Smooth muscle cell (in vitro differentiated cells): ENCODE data around the gene GATM. TPM values are rescaled to one million over a fixed set of nuclear protein-coding genes. Genes with fewer than 3 reads are reported as not detected.

Experiments used
- DNase-seq: peaks from one replicate; lab custom pipeline; 2025; ENCODE audit not compliant: unreplicated experiment; lab: John Stamatoyannopoulos, UW
- H2AFZ ChIP-seq: fragments of 200-600 bp; sonication (generic); 2 replicates; pipeline ENCODE4 v1.6.0; 2016; ENCODE audit warnings: antibody characterized with exemption, low read depth, mild to moderate bottlenecking
- H3F3A ChIP-seq: fragments of 200-600 bp; sonication (generic); 2 replicates; pipeline ENCODE4 v1.6.0; 2017; ENCODE audit warnings: antibody characterized with exemption, low read depth
- H3K27ac ChIP-seq: fragments of 200-600 bp; sonication (generic); 2 replicates; pipeline ENCODE4 v1.5.1; 2016; ENCODE audit warnings: low read depth, mild to moderate bottlenecking
- H3K27me3 ChIP-seq: fragments of 200-600 bp; sonication (generic); 2 replicates; pipeline ENCODE4 v1.6.1; 2016; ENCODE audit warnings: low read depth, mild to moderate bottlenecking
- H3K36me3 ChIP-seq: fragments of 200-600 bp; sonication (generic); 2 replicates; pipeline ENCODE4 v1.5.1; 2016; ENCODE audit warnings: low read depth
- H3K4me1 ChIP-seq: fragments of 200-600 bp; sonication (generic); 2 replicates; pipeline ENCODE4 v1.5.1; 2016; ENCODE audit warnings: low read depth
- H3K4me2 ChIP-seq: fragments of 200-600 bp; sonication (generic); 2 replicates; pipeline ENCODE4 v1.6.0; 2016; ENCODE audit warnings: mild to moderate bottlenecking
- H3K4me3 ChIP-seq: fragments of 200-600 bp; sonication (generic); 2 replicates; pipeline ENCODE4 v1.5.1; 2016; ENCODE audit warnings: mild to moderate bottlenecking
- H3K79me2 ChIP-seq: fragments of 200-600 bp; sonication (generic); 2 replicates; pipeline ENCODE4 v1.6.0; 2016; ENCODE audit warnings: low read depth, mild to moderate bottlenecking
- H3K9ac ChIP-seq: fragments of 200-600 bp; sonication (generic); 2 replicates; pipeline ENCODE4 v1.6.0; 2016; ENCODE audit warnings: low read depth
- H3K9me3 ChIP-seq: fragments of 200-600 bp; sonication (generic); replicated peaks from 2 replicates; pipeline ENCODE4 v1.5.1; 2016; ENCODE audit warnings: low read depth
- H4K20me1 ChIP-seq: fragments of 200-600 bp; sonication (generic); 2 replicates; pipeline ENCODE4 v1.6.0; 2016; ENCODE audit warnings: low read depth
- WGBS: methylation state at CpG from one replicate; pipeline ENCODE4 v1.1.7; 2016; ENCODE audit warnings: low lambda C conversion rate; 5-methylcytosine and 5-hydroxymethylcytosine counted together
- polyA plus RNA-seq: library from polyadenylated mRNA; unstranded; fragments of >200 nt; fragmentation: Nextera tagmentation; extraction: Ambion mirVana; gene quantifications from 2 replicates; pipeline ENCODE4 v1.2.1, GENCODE V29; 2016
- total RNA-seq: library from RNA; depleted of rRNA; stranded (reverse); fragments of >200 nt; gene quantifications from 2 replicates; pipeline ENCODE4 v1.2.3, GENCODE V29; 2014
- TF ChIP-seq, protein P1 (sequence below): fragments of 200-600 bp; sonication (generic); IDR thresholded peaks from 2 replicates; pipeline ENCODE4 v1.5.1; 2017; ENCODE audit warnings: borderline replicate concordance, mild to moderate bottlenecking, antibody characterized with exemption; ENCODE audit not compliant: insufficient read depth, poor library complexity, severe bottlenecking

Gene GATM
- total and polyA plus RNA-seq, 2 experiments from 2014 or later, result 1.1 TPM

DNA sequence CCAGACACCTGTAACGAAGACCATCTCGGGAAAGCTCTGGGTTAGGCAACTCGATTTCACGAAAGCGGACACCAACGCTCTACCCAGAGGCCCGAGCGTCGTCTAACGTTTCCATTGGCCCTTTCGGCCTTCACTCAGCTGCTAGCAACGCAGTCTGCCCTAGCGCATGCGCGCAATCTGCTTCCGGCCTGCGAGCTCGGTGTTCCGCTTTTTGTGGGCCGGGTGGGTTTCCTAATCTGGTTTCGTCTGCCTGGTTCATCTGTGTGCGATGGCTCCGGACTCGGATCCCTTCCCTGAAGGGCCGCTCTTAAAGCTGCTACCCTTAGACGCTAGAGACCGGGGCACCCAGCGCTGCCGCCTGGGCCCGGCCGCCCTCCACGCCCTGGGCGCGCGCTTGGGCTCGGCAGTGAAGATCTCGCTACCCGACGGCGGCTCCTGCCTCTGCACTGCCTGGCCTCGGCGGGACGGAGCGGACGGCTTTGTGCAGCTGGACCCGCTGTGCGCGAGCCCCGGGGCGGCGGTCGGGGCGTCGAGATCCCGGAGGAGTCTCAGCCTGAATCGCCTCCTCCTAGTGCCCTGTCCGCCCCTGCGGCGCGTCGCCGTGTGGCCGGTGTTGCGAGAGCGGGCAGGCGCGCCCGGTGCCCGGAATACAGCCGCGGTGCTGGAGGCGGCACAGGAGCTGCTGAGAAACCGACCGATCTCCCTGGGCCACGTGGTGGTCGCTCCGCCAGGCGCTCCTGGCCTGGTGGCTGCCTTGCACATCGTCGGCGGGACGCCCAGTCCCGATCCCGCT, 24.0 kb upstream of the GATM start:
- peak overlapping the region; percentile 92 for H3K4me3 ChIP-seq
- peak; percentile 52 for DNase-seq
- H3K4me1 ChIP-seq, result peaks cover 12% of the 10 kb centered on the region
- H3K79me2 ChIP-seq, result peaks cover 31% of the 10 kb centered on the region
- H3K27me3 ChIP-seq, result peaks cover 10% of the 10 kb centered on the region
- H2AFZ ChIP-seq, result peak overlapping the region; percentile 91
- peak overlapping the region; percentile 69 for H3K27ac ChIP-seq
- H4K20me1 ChIP-seq, result peaks cover 30% of the 10 kb centered on the region
- WGBS, result under 1% methylated on average over 80 of the region's 84 CpGs
- H3K4me2 ChIP-seq, result peak overlapping the region; percentile 90
- H3F3A ChIP-seq, result no peaks in the 10 kb centered on the region
- H3K9me3 ChIP-seq, result no peaks in the 10 kb centered on the region
- H3K9ac ChIP-seq, result peak overlapping the region; percentile 81
- H3K36me3 ChIP-seq, result peaks cover 7% of the 10 kb centered on the region
- TF ChIP-seq, protein P1, sequence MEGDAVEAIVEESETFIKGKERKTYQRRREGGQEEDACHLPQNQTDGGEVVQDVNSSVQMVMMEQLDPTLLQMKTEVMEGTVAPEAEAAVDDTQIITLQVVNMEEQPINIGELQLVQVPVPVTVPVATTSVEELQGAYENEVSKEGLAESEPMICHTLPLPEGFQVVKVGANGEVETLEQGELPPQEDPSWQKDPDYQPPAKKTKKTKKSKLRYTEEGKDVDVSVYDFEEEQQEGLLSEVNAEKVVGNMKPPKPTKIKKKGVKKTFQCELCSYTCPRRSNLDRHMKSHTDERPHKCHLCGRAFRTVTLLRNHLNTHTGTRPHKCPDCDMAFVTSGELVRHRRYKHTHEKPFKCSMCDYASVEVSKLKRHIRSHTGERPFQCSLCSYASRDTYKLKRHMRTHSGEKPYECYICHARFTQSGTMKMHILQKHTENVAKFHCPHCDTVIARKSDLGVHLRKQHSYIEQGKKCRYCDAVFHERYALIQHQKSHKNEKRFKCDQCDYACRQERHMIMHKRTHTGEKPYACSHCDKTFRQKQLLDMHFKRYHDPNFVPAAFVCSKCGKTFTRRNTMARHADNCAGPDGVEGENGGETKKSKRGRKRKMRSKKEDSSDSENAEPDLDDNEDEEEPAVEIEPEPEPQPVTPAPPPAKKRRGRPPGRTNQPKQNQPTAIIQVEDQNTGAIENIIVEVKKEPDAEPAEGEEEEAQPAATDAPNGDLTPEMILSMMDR, result no peak

DNA sequence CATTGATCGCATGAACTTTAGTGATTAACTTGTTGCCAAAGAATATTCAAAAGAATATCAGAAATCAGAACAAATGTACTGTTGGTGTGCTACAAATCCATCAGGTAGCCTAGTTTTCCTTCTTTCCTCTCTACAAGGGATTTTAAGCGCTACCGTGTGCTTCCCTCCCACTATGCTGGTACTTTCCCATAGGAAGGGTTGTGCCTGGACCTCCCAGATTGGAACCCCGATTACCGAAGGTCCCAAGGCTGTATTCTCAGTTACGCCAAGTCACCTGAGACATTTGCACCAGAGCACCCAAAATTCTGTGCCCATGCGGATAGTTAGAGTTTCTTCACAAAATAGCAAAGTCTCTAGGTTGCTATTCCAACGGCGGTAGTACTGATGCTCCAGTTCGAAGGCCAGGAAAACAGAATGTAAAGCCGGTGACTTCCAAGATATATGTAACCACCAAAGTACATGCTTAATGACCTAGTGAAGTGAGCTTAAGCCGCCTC, 23.4 kb upstream of the GATM start:
- H3K9ac ChIP-seq, result peak overlapping the region; percentile 9
- H3K9me3 ChIP-seq, result no peaks in the 10 kb centered on the region
- no peak for DNase-seq
- peaks cover 30% of the 10 kb centered on the region for H4K20me1 ChIP-seq
- H3K4me3 ChIP-seq, result peak overlapping the region; percentile 92
- H3K4me2 ChIP-seq, result peak overlapping the region; percentile 90
- TF ChIP-seq, protein P1, result no peak
- H3K36me3 ChIP-seq, result peaks cover 3% of the 10 kb centered on the region
- peak overlapping the region; percentile 91 for H2AFZ ChIP-seq
- H3F3A ChIP-seq, result no peaks in the 10 kb centered on the region
- peak overlapping the region; percentile 69 for H3K27ac ChIP-seq
- WGBS, result 9% methylated on average over 12 of the region's 12 CpGs
- peaks cover 31% of the 10 kb centered on the region for H3K79me2 ChIP-seq
- peaks cover 12% of the 10 kb centered on the region for H3K4me1 ChIP-seq
- H3K27me3 ChIP-seq, result peaks cover 17% of the 10 kb centered on the region

DNA sequence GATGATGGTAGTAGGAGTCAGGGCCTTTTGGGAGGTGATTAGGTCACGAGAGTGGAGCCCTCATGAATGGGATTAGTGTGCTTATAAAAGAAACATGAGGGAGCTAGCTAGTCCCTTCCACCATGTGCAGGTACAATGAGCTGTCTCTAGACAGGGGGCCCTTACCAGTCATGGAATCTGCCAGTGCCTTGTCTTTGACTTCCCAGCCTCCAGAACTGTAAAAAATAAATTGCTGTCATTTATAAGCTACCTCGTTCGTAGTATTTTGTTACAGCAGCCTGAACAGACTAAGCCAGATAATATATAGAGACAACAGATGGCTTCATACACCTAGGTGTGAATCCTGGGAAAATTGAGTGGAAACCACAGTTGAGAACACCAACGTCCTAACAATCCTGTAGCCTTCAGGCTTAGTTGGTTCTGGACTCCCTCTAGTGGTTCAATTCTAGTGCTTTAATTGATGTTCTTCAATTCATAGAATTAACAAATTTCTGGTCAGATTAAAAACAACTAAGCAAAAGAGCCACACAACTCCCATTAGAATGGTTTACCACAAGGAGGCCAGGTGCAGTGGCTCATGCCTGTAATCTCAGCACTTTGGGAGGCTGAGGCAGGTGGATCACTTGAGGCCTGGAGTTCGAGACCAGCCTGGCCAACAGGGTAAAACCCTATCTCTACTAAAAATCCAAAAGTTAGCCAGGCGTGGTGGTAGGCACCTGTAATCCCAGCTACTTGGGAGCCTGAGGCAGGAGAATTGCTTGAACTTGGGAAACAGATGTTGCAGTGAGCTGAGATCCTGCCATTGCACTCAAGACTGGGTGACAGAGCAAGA, 21.3 kb upstream of the GATM start:
- peaks cover 35% of the 10 kb centered on the region for H3K27me3 ChIP-seq
- TF ChIP-seq, protein P1, result peak; percentile 76
- H3K4me1 ChIP-seq, result peaks cover 10% of the 10 kb centered on the region
- no peaks in the 10 kb centered on the region for H3F3A ChIP-seq
- no peaks in the 10 kb centered on the region for H3K9me3 ChIP-seq
- H4K20me1 ChIP-seq, result peaks cover 17% of the 10 kb centered on the region
- no peak overlapping the region for H3K4me3 ChIP-seq
- H3K4me2 ChIP-seq, result no peak overlapping the region
- no peak overlapping the region for H3K27ac ChIP-seq
- H3K9ac ChIP-seq, result no peak overlapping the region
- H3K79me2 ChIP-seq, result peaks cover 21% of the 10 kb centered on the region
- no peak overlapping the region for H2AFZ ChIP-seq
- H3K36me3 ChIP-seq, result no peaks in the 10 kb centered on the region
- no peak for DNase-seq
- WGBS, result 48% methylated on average over 6 of the region's 6 CpGs
